GM12892 (cell line): ENCODE data around the gene CDC42SE2.

Experiments used
- POLR2AphosphoS5 ChIP-seq: IDR thresholded peaks from 2 replicates; pipeline ENCODE4 v1.6.1; 2011; ENCODE audit warnings: low read depth, low read length, control low read depth
- TAF1 ChIP-seq: IDR thresholded peaks from 2 replicates; pipeline ENCODE4 v1.6.1; 2011; ENCODE audit warnings: low read depth, mild to moderate bottlenecking, control low read depth, low read length, borderline replicate concordance

- no peak for TF ChIP-seq POLR2AphosphoS5
- no peak for TF ChIP-seq TAF1
Observed at GRCh38 chr5:131328536-131329285, 64.9 kb downstream of the CDC42SE2 start.
